SK-N-DZ (cell line): ENCODE measurements around the gene KCNN1. TPM values are rescaled to one million over a fixed set of nuclear protein-coding genes. Genes with fewer than 3 reads are reported as not detected.
A peak's percentile ranks its signal among the peaks of the same experiment; 100 is the strongest.
"Not testable (repeated sequence)": the region's sequence is repeated elsewhere in the genome, so short reads cannot be mapped to it uniquely, and the experiment has no call there.

Experiments
- DNase-seq: peaks from one replicate; pipeline ENCODE4 v3.0.0-alpha.2; 2015; ENCODE audit warnings: low spot score
- polyA plus RNA-seq, 2 experiments: library from polyadenylated mRNA; depleted of rRNA; stranded (reverse); fragments of >200 nt; gene quantifications; 2 replicates each; pipeline ENCODE4 v1.2.3, GENCODE V29; 2014

The KCNN1 gene
- 12.7 and 14.1 TPM in 2 replicates for polyA plus RNA-seq (2014; cell fraction: cytosol; rRNA removed)
- 10.7 and 17.0 TPM in 2 replicates for polyA plus RNA-seq (2014; cell fraction: nucleus; rRNA removed)

DNA sequence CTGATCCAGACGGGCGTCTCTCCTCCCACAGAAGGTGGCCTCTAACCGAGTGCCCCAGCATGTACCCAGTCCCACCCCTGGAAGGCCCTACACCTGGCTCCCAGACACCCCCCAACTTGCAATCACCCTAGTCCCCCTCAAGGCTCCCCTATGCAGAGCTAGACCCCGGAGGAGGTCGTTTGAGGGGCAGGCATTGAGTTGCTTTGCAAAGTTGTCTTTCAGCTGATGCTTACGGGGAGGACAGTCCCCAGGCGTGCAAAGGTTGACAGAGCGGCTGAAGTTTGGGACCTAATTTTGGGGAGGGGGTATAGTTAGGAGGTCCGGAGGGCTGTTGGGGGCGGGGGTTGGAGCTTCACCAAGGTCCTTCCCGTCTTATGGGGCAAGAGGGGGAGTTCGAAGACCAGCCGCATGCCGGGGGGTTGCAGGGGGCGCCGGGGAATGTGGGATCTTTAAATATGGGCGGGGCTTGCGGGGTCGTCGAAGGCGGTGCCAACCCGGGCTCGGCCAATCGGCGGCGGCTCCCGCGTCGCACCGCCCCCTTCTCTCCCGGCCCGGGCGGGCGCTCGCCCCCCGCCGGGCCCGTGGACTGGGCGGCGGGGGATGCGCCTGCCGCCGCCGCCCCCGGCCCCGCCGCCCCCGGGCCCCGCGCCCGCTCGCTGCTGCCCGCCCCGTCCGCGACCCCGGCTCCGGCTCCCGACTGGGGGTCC lies at the start of gene KCNN1:
Gene KCNN1 (plus strand): TSS at position 558 of the 707 bp plus-strand sequence. CDS start 6,782 bp downstream, outside the sequence.
- no peak for DNase-seq

DNA sequence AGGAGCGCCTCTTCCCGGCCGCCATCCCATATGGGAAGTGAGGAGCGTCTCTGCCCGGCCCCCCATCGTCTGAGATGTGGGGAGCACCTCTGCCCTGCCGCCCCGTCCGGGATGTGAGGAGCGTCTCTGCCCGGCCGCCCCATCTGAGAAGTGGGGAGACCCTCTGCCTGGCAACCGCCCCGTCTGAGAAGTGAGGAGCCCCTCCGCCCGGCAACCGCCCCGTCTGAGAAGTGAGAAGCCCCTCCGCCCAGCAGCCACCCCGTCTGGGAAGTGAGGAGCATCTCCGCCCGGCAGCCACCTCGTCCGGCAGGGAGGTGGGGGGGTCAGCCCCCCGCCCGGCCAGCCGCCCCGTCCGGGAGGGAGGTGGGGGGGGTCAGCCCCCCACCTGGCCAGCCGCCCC lies 48.8 kb upstream of the KCNN1 start:
- not testable (repeated sequence) for DNase-seq

DNA sequence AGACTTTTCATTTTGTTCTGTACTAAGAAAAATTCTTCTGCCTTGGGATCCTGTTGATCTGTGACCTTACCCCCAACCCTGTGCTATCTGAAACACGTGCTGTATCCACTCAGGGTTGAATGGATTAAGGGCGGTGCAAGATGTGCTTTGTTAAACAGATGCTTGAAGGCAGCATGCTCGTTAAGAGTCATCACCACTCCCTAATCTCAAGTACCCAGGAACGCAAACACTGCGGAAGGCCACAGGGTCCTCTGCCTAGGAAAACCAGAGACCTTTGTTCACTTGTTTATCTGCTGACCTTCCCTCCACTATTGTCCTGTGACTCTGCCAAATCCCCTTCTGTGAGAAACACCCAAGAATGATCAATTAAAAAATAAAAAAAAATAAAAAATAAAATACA lies 47.8 kb upstream of the KCNN1 start:
- not testable (repeated sequence) for DNase-seq

- DNase-seq, result no peak
Observed at GRCh38 chr19:17920527-17920926, 46.4 kb upstream of the KCNN1 start.

DNA sequence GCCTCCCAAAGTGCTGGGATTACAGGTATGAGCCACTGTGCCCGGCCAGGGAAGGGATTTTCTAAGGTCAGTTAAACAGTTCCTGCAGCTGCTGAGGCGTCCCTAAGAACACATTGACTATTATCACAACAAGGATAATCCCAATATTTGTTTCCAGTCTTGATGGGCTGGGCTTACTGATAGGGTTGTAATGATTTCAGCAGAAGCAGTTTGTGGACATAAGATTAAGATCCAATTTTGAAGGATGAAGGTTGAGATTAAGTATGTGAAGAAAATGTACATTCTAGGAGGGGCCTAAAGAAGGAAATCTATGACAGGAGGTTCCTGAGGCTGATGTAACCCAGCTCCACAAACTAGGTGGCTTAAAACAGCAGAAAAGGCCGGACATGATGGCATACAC lies 44.8 kb upstream of the KCNN1 start:
- DNase-seq, result no peak

DNA sequence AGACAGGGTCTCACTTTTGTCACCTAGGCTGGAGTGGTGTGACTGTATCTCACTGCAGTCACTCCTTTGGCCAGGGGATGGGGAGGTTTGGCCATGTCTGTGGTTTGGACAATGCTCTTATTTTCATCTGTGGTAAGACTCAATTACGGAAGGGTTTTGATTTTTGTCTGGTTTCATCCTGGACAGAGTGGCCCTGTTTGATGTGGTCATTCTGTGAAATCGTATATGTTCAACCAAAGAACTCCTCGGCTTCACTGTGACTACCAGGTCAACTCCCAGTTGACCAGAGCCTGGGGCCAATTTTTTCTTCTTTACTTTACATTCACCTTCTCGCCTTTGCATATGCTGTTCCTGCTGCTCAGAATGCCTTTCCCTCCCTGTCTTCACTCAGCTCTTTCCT lies 40.9 kb upstream of the KCNN1 start:
- DNase-seq, result no peak

- DNase-seq, result no peak
Observed at GRCh38 chr19:17929056-17929455, 37.9 kb upstream of the KCNN1 start.

DNA sequence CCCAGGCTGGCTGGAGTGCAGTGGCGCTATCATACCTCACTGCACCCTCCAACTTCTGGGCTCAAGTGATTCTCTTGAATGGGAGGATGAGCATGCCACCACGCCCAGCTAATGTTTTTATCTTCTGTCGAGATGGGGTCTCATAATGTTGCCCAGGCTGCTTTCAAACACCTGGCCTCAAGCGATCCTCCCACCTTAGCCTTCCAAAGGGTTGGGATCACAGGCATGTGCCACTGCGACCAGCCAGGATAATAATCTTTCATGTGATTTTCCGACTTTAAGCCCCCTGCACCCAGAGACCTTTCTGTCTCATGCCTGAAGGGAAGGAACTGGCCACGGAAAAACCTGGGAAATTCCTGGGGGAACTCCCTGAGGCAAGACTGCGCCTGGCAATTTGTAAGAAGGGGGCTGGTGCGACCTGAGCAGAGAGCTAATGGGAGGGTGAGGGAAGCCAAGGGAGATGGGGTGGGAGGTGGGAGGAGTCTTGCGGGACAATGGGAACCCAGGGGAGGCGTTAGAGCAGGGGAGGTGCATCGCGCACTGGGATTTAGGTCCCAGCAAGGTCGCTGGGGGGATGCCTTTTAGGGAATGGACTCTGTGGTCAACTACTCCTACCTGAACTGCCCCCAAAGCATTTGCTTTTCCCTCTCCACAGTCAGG lies 35.2 kb upstream of the KCNN1 start:
- DNase-seq, result peak; percentile 57

DNA sequence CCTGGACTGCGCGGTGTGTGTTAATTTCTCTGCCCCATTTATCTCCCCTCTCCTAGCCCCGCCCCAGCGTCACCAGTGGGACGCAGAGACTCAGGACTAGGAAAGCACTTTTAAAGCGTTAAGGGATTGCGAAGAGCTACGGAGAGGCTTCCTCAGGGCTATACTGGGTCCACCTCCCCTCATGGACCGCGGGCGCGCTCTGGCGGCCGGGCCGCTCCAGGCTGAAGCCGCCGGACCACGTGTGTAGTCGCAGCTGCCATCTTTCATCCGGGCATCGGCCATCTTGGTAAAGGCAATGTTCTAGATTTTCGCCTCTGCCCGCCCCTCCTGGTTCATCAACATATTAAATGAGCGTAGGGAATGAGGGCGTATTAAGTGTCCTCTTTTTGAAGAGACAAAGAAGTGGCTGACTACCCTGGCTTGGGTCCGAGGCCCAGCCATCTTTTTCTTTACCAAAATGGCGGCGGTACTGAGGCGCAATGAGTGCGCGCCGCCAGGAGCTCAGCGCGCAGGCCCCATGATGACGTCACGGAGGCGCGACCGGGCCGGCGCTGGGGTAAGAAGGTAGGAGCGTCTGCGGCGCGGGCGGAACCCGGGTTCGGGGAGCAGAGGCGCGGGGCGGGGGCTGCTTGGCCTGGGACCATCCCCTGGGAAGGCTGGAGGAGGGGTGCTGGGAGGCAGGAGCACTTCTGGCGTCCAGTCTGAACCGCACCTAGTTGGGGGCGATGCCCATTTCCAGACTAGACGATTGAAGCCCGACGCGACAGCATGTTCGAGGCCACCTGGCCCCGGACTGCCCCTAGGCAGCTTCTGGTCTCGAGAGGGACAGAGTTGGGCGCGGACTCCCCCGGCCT lies 34.2 kb upstream of the KCNN1 start, which contains the start of gene CCDC124:
Gene CCDC124 (plus strand): TSS at position 531 of the 854 bp plus-strand sequence. CDS start 3,406 bp downstream, outside the sequence.
- DNase-seq, result peak; percentile 92

- no peak for DNase-seq
Observed at GRCh38 chr19:17933414-17934129, 33.3 kb upstream of the KCNN1 start.

- no peak for DNase-seq
Observed at GRCh38 chr19:17936379-17936778, 30.5 kb upstream of the KCNN1 start.

GRCh38 chr19:17937371-17937900 lies 29.5 kb upstream of the KCNN1 start:
- DNase-seq, result no peak

DNA sequence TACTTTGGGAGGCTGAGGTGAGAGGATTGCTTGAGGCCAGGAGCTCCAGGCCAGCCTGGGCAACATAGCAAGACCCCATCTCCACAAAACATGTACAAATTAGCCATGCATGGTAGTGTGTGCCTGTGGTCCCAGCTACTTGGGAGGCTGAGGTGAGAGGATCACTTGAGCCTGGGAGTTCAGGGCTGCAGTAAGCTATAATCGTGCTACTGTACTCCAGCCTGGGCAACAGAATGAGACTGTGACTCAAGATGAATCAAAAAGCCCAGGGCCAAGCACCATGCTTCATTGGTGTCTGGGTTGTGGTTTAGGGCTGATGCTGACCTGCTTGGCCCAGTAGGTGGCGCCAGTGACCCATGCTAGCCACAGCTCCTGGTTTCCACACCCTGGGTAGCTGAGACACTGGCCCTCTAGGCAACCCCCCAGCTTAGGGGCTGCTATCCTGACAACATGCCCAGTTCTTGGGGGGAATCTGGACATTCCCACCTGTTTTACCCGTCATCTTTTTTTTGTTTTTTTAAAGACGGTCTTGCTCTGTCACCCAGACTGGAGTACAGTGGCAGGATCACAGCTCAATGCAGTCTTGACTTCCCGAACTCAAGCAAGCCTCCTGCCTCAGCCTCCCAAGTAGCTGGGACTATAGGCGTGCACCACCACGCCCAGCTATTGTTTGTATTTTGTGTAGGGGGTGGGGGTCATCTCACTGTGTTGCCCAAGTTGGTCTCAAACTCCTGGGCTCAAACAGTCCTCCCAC lies 28.6 kb upstream of the KCNN1 start:
- DNase-seq, result peak; percentile 58

- no peak for DNase-seq
Observed at GRCh38 chr19:17942181-17942580, 24.7 kb upstream of the KCNN1 start.

DNA sequence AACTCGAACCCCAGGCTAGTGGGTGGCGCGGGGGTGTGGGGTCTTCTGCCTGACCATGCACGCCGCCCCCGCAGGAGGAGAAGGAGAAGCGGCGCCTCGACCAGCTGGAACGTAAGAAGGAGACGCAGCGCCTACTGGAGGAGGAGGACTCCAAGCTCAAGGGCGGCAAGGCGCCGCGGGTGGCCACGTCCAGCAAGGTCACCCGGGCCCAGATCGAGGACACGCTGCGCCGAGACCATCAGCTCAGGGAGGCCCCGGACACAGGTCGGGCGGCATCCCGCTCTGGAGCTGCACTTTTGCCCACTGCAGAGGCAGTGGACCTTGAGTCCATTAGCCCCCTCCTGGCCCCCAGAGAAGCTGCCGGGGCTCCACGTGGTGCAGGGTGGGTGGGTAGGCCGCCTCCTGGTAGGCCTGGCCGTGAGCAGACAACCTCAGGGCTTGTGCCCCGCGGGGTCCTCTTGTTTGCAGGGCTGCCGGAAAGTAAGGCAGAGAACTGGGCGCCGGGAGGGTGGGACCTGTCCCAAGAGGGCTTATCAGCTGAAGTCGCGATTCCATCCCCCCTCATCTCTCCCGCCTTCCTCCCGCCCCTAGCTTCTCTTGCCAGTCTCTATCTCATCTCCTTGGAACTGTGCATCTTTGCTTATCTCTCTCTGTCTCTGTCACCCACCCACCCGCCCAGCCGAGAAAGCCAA lies 24.2 kb upstream of the KCNN1 start:
- DNase-seq, result no peak

- DNase-seq, result no peak
Observed at GRCh38 chr19:17943274-17944221, 23.4 kb upstream of the KCNN1 start.

- DNase-seq, result no peak
Observed at GRCh38 chr19:17944301-17944700, 22.6 kb upstream of the KCNN1 start.

DNA sequence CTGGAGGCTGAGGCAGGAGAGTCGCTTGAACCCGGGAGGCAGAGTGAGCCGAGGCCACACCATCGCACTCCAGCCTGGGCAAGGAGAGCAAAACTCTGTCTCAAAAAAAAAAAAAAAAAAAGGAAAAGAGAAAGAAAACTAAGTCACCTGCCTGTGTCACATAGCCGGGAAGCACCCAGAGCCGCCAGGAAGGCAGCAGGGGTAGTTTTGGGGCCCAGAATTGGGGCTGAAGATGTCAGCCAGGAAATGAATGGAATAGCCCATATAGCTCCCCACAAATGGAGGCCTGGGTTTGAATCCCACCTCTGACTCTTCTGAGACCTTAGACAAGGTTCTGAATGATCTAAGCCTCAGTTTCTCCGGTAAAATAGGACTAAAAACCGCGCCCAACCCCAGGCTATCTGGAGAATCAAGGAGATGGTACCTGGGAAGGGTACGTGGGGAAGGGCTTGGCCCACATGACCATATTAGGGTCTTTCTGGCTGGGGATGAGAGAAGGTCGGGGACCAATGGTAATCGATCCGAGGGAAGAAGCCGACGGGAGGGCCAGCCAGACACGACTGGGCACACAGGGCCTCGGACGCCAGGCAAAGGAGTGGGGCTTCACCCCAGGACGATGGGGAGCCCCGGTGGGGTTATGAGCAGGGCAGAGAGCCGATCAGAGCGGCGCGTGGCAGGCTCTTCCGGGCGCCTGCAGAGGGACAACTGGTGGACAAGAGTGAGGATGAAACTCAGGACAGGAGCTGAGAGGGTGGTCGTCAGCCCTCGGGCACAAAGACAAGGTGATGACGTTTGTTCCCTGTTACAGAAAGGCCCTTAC lies 19.7 kb upstream of the KCNN1 start:
- DNase-seq, result peak; percentile 57
